Stomach (tissue), 9 donors: ENCODE results near the gene SHC1. TPM values are rescaled to one million over a fixed set of nuclear protein-coding genes. Genes with fewer than 3 reads are reported as not detected.

Experiments used
- DNase-seq, 2 donors: peaks; one replicate each; pipeline versions ENCODE4 v3.0.0 to v3.0.0-alpha.2; 2013 to 2019
- H3K27ac ChIP-seq, 5 donors: fragments of 200-600 bp in 4 of 5; sonication (generic) in 4 of 5; one replicate each; pipeline ENCODE4 v1.5.1; 2013 to 2019; ENCODE audit warnings: mild to moderate bottlenecking in 1 of 5, moderate library complexity in 1 of 5
- H3K27me3 ChIP-seq, 3 donors: fragments of 200-600 bp; sonication (generic); one replicate each; pipeline ENCODE4 v1.5.1; 2017 to 2019; ENCODE audit warnings: mixed run types in 1 of 3
- H3K36me3 ChIP-seq, 4 donors: fragments of 200-600 bp; sonication (generic); 1 replicate in 3 of 4; 2 replicates in 1 of 4; pipeline ENCODE4 v1.5.1; 2016 to 2019
- H3K4me1 ChIP-seq, 4 donors: fragments of 200-600 bp; sonication (generic); one replicate each; pipeline ENCODE4 v1.5.1; 2016 to 2019
- H3K4me3 ChIP-seq, 4 donors: fragments of 200-600 bp; sonication (generic) in 3 of 4; one replicate each; pipeline ENCODE4 v1.5.1; 2016 to 2019; ENCODE audit warnings: mild to moderate bottlenecking in 1 of 4
- H3K9me3 ChIP-seq, 4 donors: fragments of 200-600 bp; sonication (generic); one replicate each; pipeline ENCODE4 v1.5.1; 2016 to 2019
- EP300 ChIP-seq: sonication (generic); formaldehyde crosslinking; IDR thresholded peaks from one replicate; pipeline ENCODE4 v1.6.1; 2017; ENCODE audit warnings: antibody characterized with exemption
- POLR2A ChIP-seq, 4 donors: fragments of 450-650 bp; IDR thresholded peaks; one replicate each; pipeline ENCODE4 v1.6.1; 2016; ENCODE audit warnings: antibody characterized with exemption in 4 of 4, control low read depth in 2 of 4, mild to moderate bottlenecking in 1 of 4, moderate library complexity in 1 of 4
- POLR2AphosphoS5 ChIP-seq, 3 donors: sonication (generic); formaldehyde crosslinking; IDR thresholded peaks; one replicate each; pipeline ENCODE4 v1.6.1; 2016; ENCODE audit warnings: antibody characterized with exemption in 3 of 3
- WGBS, 5 donors: extraction: QIAGEN DNeasy Blood & Tissue Kit in 3 of 5; methylation state at CpG; one replicate each; pipeline versions ENCODE4 v1.1.5 to v1.1.7; 2013 to 2018; 5-methylcytosine and 5-hydroxymethylcytosine counted together
- intact Hi-C: fragments of 100-400 bp; cut with DNase I; formaldehyde crosslinking; loops from one replicate; pipeline ENCODE4 v1.15.1; 2023; ENCODE audit warnings: low total_unique reads
- polyA plus RNA-seq, 3 donors: library from polyadenylated mRNA; stranded (reverse); fragments of 200-250 nt; gene quantifications; one replicate each; pipeline ENCODE4 v1.2.3, GENCODE V29; 2013
- total RNA-seq, 5 donors: library from RNA; depleted of rRNA; stranded (reverse); fragments of >200 nt; gene quantifications; one replicate each; pipeline versions ENCODE4 v1.1.0 to v1.2.3, GENCODE V29; 2014 to 2016
- TF ChIP-seq, protein P1 (sequence below), 7 experiments: fragments of 450-650 bp in 4 of 7; fragments of 200-600 bp in 3 of 7; sonication (generic) in 3 of 7; IDR thresholded peaks; one replicate each; pipeline ENCODE4 v1.5.1; 2016 to 2019; ENCODE audit warnings: antibody characterized with exemption in 7 of 7, control low read depth in 2 of 7, mild to moderate bottlenecking in 1 of 7
- donor health status: healthy with polysubstance abuse.
- donor health status: Bipolar disorder and iron deficiency.
- donor health status: healthy.

The SHC1 gene
- total and polyA plus RNA-seq, 8 donors, result 23.2 to 81.1 (median 58.0) TPM

DNA sequence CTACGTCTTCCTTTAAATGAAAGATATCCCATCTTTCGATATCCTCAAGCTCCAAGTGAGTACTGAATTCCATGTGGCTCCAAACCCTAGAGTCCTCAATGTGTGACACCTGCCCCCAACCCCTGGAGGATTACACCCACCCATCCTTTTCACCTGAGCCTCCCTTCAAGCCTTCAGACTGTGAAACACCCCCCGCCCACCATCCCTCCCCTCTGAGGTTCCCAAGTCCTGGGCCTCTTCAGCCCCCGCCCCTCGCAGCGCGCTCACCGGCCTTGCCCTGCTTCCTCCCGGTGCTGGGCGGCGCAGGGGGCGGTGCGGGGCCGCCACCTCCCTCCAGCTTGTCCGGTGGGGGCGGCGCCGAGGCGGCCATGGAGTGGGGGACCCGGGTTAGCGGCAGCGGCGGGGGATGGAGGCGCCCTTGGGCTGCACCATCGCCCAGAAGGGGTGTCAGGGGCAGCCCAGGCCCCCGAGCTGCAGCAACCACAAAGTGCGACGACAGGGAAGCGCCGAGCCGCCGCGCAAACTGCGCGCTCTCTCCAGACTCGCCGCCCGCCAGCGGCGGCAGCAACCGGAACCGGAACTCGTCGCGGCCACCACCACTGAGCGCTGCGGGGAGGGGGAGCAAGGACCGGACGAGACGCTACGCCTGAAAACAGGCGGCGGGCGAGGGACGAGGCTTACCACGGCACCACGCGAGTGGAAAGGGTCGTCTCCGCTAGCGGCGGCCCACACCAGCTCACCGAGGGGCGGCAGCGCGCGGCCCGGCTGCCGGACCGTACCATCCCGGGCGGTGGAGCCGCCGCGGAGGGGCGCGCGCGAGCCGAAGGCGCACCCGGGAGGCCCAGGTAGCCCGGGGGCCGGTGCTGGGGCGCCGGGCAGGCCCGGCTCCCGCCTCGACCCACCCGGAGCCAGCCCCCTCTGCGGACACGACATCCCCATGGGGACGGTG, 9.1 kb downstream of the SHC1 start, which contains the start of gene PYGO2:
Gene PYGO2, minus strand, starts transcription at position 576 of the 949 bp plus-strand sequence. Its CDS starts 206 bp downstream, at position 370.
- Histone ChIP-seq H3K4me1 (peaks cover 31 to 80% (median 68%) of the 10 kb centered on the region in 4 donors), H3K36me3 (peaks cover 34 to 59% (median 58%) of the 10 kb centered on the region in 4 donors), H3K9me3 (no peaks in the 10 kb centered on the region), H3K4me3 (peak within 1 kb of the TSS; percentile 84 to 95 (median 89)), H3K27ac (peak within 1 kb of the TSS; percentile 98 to 99 (median 99)), H3K27me3 (no peaks in the 10 kb centered on the region)
- WGBS, 5 donors, result 0 to 3% (median 1%) methylated on average over 20 to 93 of the region's 93 CpGs
- peak in 1 of 4 donors; percentile 31 for TF ChIP-seq POLR2A (IDR thresholded peaks at IDR 0.05)
- no peak for TF ChIP-seq EP300
- TF ChIP-seq POLR2AphosphoS5 (IDR thresholded peaks at IDR 0.05), result peak; percentile 34 to 94 (median 82)
- TF ChIP-seq, protein P1, sequence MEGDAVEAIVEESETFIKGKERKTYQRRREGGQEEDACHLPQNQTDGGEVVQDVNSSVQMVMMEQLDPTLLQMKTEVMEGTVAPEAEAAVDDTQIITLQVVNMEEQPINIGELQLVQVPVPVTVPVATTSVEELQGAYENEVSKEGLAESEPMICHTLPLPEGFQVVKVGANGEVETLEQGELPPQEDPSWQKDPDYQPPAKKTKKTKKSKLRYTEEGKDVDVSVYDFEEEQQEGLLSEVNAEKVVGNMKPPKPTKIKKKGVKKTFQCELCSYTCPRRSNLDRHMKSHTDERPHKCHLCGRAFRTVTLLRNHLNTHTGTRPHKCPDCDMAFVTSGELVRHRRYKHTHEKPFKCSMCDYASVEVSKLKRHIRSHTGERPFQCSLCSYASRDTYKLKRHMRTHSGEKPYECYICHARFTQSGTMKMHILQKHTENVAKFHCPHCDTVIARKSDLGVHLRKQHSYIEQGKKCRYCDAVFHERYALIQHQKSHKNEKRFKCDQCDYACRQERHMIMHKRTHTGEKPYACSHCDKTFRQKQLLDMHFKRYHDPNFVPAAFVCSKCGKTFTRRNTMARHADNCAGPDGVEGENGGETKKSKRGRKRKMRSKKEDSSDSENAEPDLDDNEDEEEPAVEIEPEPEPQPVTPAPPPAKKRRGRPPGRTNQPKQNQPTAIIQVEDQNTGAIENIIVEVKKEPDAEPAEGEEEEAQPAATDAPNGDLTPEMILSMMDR (IDR thresholded peaks at IDR 0.05), result peak in 5 of 7 experiments; percentile 30 to 77 (median 40)
- intact Hi-C loops, result loop anchor here (10.0 kb wide), 1 partner anchor 53 kb away; no protein-coding TSS in a partner anchor
- DNase-seq, result peak; percentile 81 to 94

DNA sequence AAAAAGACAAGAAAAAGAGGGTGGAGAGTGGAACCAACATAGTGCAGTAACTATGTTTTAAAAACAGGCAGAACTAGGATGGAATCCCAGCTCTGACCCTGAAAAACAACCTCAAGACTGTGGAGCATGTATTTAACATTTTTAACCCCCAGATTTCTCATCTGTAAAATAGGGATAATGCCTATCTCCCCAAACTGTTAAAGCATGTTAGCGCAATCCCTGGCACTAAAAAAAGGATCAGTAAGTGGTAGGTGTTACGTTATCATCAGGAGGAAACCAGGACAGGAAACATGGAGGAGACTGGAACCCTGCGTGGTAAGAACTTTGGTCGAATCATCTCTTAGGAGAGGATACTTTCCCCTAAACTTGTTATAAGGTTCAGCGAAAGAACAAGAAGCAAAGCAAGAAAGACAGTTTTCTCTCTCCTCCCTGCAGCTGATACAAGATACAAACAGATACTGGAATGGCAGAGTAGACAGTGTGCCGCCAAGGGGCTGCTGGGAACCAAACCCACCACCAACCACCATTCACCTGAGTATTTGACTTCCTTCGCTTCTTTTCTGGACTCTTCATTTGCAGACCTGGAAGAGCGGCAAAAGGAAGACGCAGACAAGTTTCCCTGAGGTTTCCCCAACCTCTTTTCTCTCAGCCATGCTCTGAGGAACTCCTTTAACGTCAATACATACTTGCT, 10.0 kb downstream of the SHC1 start:
- 22 to 31% (median 27%) methylated on average over 10 of the region's 10 CpGs for WGBS, 5 donors
- intact Hi-C loops, result loop anchor here (10.0 kb wide), 1 partner anchor 54 kb away; no protein-coding TSS in a partner anchor

DNA sequence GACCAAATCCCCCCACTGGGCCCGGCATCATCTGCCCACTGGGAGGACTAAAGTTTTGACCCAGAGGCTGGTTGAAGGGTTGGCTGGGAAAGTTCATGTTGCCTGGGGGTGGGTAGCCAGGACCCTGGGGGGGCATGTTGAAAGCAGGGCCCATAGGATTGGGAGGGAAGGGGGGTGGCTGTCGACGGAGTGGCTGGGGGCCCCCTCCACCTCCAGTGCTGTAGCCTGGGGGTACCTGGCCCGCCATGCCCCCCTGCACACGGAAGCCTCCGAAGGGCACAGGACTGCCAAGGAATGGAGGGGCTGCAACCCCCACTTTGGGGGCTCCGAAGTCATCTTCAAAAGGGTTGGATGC, 11.1 kb downstream of the SHC1 start:
- WGBS, 5 donors, result 89 to 96% (median 94%) methylated on average over 6 to 7 of the region's 7 CpGs

More for the DNA sequence above, 10.0 kb downstream of the SHC1 start:
- peaks cover 25 to 50% (median 49%) of the 10 kb centered on the region in 4 donors for H3K36me3 ChIP-seq
- peak overlapping the region; percentile 84 to 95 (median 89) for H3K4me3 ChIP-seq
- no peaks in the 10 kb centered on the region for H3K9me3 ChIP-seq
- no peaks in the 10 kb centered on the region for H3K27me3 ChIP-seq
- H3K4me1 ChIP-seq, result peaks cover 34 to 84% (median 70%) of the 10 kb centered on the region in 4 donors
- DNase-seq, result no peak
- TF ChIP-seq POLR2AphosphoS5 (IDR thresholded peaks at IDR 0.05) (no peak), POLR2A (IDR thresholded peaks at IDR 0.05) (no peak)
- peak overlapping the region in 4 of 5 donors; percentile 98 to 99 (median 98) for H3K27ac ChIP-seq

DNA sequence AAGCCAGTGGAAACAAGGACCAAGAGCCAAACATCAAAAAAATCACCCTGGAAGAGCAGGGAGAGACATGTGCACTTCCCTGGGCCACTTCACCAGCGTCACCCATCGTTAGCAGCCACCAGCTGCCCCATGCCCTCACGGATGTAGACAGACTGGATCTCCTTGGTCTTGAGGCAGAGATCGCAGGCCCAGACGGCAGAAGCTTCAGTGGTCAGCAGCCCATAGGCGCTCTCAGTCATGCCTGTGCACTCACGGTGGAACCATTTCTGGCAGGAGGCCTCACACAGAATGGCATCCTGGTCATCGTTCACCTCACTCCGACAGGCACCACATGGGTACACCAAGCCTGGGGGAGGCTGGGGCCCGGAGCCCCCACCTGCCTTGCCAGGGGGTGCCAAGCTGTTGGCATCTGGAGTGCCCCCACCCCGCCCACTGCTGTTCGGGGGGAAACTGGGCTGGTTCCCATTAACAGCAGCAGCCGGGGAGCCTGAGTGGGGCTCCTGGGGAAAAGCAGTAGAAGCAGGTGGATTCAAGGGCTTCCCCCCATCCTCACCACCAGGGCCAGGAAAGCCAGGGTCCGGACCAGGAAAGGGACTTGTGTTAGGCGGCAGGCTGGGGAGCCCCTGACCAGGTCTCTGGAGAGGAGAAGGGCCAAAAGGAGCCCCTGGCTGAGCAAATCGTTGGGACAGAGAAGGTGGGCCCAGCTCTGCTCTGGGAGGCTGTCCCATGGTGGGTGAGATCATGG, 11.7 kb downstream of the SHC1 start:
- Histone ChIP-seq H3K9me3 (no peaks in the 10 kb centered on the region), H3K4me3 (no peak overlapping the region), H3K36me3 (peaks cover 16 to 33% (median 32%) of the 10 kb centered on the region in 4 donors), H3K27me3 (no peaks in the 10 kb centered on the region), H3K27ac (peak overlapping the region in 2 of 5 donors; percentile 30 to 37), H3K4me1 (peaks cover 51 to 88% (median 75%) of the 10 kb centered on the region in 4 donors)
- no peak for DNase-seq
- intact Hi-C loops, result no loop called here
- no peak for TF ChIP-seq POLR2A (IDR thresholded peaks at IDR 0.05)
- no peak for TF ChIP-seq POLR2AphosphoS5 (IDR thresholded peaks at IDR 0.05)
- TF ChIP-seq, protein P1 (IDR thresholded peaks at IDR 0.05), result no peak
- TF ChIP-seq EP300, result no peak
- WGBS, 5 donors, result 84 to 94% (median 92%) methylated on average over 8 to 16 of the region's 16 CpGs

More for the DNA sequence above, 11.1 kb downstream of the SHC1 start:
- H3K27ac ChIP-seq, result peak overlapping the region in 2 of 5 donors; percentile 30 to 37
- TF ChIP-seq POLR2A (IDR thresholded peaks at IDR 0.05) (no peak), POLR2AphosphoS5 (IDR thresholded peaks at IDR 0.05) (no peak), EP300 (no peak)
- TF ChIP-seq, protein P1 (IDR thresholded peaks at IDR 0.05), result no peak
- intact Hi-C loops, result no loop called here
- H3K4me1 ChIP-seq, result peaks cover 46 to 88% (median 73%) of the 10 kb centered on the region in 4 donors
- H3K36me3 ChIP-seq, result peaks cover 19 to 38% (median 37%) of the 10 kb centered on the region in 4 donors
- no peaks in the 10 kb centered on the region for H3K9me3 ChIP-seq
- DNase-seq, result no peak
- H3K27me3 ChIP-seq, result no peaks in the 10 kb centered on the region
- no peak overlapping the region for H3K4me3 ChIP-seq
